Neural crest cell (in vitro differentiated cells): Measurements from ENCODE around the gene SHH. TPM values are rescaled to one million over a fixed set of nuclear protein-coding genes. Genes with fewer than 3 reads are reported as not detected.

Experiments
- DNase-seq: peaks from one replicate; pipeline ENCODE4 v3.0.0; 2021; ENCODE audit warnings: low read depth, mixed read lengths, low spot score
- H3K27ac Mint-ChIP-seq: one replicate; pipeline ENCODE4 v1.8.0; 2021; ENCODE audit warnings: mild to moderate bottlenecking, mixed read lengths; ENCODE audit not compliant: unreplicated experiment
- H3K27me3 Mint-ChIP-seq: 2 replicates; pipeline ENCODE4 v1.8.0; 2021; ENCODE audit warnings: low read depth, mild to moderate bottlenecking, mixed read lengths
- H3K36me3 Mint-ChIP-seq: 2 replicates; pipeline ENCODE4 v1.8.0; 2021; ENCODE audit warnings: low read depth, mild to moderate bottlenecking, mixed read lengths
- H3K4me1 Mint-ChIP-seq: 2 replicates; pipeline ENCODE4 v1.8.0; 2021; ENCODE audit warnings: mixed read lengths
- H3K4me3 Mint-ChIP-seq: one replicate; pipeline ENCODE4 v1.8.0; 2021; ENCODE audit warnings: mild to moderate bottlenecking, mixed read lengths
- H3K9me3 Mint-ChIP-seq: 2 replicates; pipeline ENCODE4 v1.8.0; 2021; ENCODE audit warnings: mixed read lengths
- long read RNA-seq: library from polyadenylated mRNA; unstranded; transcript quantifications from one replicate; pipeline ENCODE4 v2.0.0, GENCODE V29; 2020
- total RNA-seq: library from RNA; stranded (reverse); gene quantifications from 2 replicates; pipeline ENCODE4 v1.2.1, GENCODE V29; 2021
- TF ChIP-seq, protein P1 (sequence below): fragments of 200-600 bp; sonication (generic); conservative IDR thresholded peaks from 2 replicates; pipeline ENCODE4 v1.5.0; 2021; ENCODE audit warnings: antibody characterized with exemption, mild to moderate bottlenecking

Gene SHH
- total RNA-seq = not detected in 2 replicates
- long read RNA-seq = 0 reads

DNA sequence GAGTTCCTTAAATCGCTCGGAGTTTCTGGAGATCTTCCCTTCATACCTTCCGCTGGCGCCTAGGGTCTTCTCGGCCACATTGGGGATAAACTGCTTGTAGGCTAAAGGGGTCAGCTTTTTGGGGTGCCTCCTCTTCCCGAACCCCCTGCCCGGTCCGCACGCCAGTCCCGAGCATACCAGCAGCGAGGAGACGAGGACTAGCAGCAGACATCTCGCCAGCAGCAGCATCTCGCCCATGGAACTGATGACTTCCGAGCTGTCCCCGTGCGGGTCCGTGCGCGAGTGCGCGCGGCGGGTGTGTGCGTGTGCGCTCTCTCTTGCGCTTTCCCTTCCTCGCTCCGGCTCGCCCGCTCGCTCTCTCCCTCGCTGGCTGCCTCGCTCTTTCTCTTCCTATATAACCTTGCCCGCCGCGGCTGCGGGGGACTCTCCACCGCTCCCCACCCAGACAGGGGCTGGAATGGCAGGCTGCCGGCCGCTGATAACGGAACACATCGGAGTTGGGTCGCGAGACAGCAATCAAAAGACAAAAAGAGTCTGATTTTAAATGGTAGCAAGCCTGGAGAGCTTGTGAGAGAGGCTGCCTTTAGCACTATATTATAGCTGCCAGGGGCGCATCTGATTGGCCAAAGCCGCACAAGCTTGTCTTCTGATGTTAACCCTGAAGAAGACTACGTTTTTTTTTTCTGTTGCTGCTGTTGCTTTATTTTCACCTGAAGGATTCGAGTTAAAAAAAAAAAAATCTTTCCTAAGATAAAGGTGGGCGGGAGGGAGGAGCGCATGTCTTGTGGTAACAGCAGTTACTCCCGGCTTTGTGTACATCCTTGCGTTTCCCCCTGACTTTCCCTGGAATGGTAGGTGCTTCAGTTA, at the start of gene SHH:
Gene SHH (minus strand): TSS at position 569 of the 867 bp plus-strand sequence. CDS start 341 bp downstream, at position 228.
- H3K4me3 Mint-ChIP-seq = peak within 1 kb of the TSS; percentile 79
- peaks cover 34% of the 10 kb centered on the region for H3K4me1 Mint-ChIP-seq
- peaks cover 85% of the 10 kb centered on the region for H3K27me3 Mint-ChIP-seq
- no peaks in the 10 kb centered on the region for H3K9me3 Mint-ChIP-seq
- TF ChIP-seq, protein P1, sequence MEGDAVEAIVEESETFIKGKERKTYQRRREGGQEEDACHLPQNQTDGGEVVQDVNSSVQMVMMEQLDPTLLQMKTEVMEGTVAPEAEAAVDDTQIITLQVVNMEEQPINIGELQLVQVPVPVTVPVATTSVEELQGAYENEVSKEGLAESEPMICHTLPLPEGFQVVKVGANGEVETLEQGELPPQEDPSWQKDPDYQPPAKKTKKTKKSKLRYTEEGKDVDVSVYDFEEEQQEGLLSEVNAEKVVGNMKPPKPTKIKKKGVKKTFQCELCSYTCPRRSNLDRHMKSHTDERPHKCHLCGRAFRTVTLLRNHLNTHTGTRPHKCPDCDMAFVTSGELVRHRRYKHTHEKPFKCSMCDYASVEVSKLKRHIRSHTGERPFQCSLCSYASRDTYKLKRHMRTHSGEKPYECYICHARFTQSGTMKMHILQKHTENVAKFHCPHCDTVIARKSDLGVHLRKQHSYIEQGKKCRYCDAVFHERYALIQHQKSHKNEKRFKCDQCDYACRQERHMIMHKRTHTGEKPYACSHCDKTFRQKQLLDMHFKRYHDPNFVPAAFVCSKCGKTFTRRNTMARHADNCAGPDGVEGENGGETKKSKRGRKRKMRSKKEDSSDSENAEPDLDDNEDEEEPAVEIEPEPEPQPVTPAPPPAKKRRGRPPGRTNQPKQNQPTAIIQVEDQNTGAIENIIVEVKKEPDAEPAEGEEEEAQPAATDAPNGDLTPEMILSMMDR = no peak
- no peaks in the 10 kb centered on the region for H3K36me3 Mint-ChIP-seq
- DNase-seq = no peak
- no peak within 1 kb of the TSS for H3K27ac Mint-ChIP-seq

DNA sequence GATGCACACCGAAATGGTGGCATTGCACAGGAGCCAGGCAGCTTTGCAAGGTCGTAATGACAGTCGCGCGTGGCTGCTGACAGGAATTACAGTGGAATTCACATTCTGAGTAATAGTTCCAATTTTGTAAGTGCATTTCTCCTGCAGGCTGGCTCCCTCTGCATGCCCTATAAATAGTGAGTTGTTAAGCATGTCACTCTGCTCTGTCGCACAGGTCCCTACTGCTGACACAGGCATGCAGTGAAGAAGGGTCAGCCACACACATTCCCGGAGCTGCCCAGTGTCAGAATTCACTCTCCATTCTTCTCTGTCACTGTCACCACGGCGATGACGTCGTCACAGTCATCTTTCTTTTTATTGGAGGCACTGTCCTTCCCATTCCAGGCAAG, 49.2 kb upstream of the SHH start:
- no peak overlapping the region for H3K4me3 Mint-ChIP-seq
- no peak overlapping the region for H3K27ac Mint-ChIP-seq
- no peaks in the 10 kb centered on the region for H3K4me1 Mint-ChIP-seq
- peaks cover 7% of the 10 kb centered on the region for H3K27me3 Mint-ChIP-seq
- H3K9me3 Mint-ChIP-seq = no peaks in the 10 kb centered on the region
- DNase-seq = no peak
- H3K36me3 Mint-ChIP-seq = no peaks in the 10 kb centered on the region
- TF ChIP-seq, protein P1 = no peak

DNA sequence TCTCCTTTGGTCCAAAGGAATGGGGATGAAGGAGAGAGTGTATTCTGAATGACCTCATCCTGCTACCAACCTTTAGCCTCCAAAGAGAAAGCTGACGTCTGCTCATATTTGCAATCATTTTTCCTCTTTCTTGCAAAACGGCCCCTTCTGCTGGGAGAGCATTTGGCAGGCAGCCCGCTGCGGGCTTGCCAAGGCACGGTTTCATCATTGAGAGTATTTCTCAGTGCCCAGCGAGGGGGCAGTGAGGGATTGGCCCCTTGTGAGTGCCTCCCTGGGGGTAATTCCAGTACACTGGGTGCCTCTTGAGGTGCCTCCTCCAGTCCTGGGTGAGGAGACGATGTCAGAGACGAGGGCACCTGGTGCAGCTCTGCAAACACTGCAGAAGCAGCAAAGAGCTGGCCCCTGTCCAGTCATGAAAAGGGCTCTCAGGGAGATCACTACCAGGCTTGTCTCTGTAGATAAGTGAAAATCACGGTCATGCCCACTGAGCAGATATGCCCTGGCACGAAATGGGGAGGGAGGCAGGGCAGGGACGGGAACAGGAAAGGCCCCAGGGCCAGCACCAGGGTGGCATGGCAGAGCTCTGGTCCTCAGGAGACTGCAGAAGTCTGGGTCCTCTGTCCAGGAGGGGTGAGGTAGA, 48.7 kb upstream of the SHH start:
- Mint-ChIP-seq H3K4me1 (no peaks in the 10 kb centered on the region), H3K9me3 (no peaks in the 10 kb centered on the region)
- no peak for DNase-seq

DNA sequence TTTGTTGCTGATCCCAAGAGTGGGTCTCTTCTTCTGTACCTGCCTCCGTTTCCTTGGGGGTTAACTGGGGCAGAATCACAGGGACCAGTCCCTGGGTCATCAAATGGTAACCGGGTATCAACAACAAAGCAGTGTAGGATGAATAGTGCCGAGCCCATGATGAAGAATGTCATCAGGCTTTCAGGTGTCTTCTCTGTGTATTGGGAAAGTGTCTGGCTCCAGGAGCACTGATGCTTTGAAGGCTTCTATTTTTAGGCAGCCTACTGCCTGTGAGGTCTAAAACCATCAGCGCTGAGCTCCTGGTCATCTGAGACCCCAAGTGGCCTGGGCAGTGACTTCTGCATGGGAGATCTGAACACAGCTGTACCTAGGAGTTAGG, 48.2 kb upstream of the SHH start:
- Mint-ChIP-seq H3K27me3 (peaks cover 5% of the 10 kb centered on the region), H3K36me3 (no peaks in the 10 kb centered on the region), H3K4me3 (no peak overlapping the region), H3K9me3 (no peaks in the 10 kb centered on the region), H3K27ac (no peak overlapping the region), H3K4me1 (no peaks in the 10 kb centered on the region)
- DNase-seq = no peak
- TF ChIP-seq, protein P1 = no peak

More for the DNA sequence above, 48.7 kb upstream of the SHH start:
- TF ChIP-seq, protein P1 = no peak
- H3K4me3 Mint-ChIP-seq = no peak overlapping the region
- H3K27me3 Mint-ChIP-seq = peaks cover 5% of the 10 kb centered on the region
- H3K27ac Mint-ChIP-seq = no peak overlapping the region
- no peaks in the 10 kb centered on the region for H3K36me3 Mint-ChIP-seq

DNA sequence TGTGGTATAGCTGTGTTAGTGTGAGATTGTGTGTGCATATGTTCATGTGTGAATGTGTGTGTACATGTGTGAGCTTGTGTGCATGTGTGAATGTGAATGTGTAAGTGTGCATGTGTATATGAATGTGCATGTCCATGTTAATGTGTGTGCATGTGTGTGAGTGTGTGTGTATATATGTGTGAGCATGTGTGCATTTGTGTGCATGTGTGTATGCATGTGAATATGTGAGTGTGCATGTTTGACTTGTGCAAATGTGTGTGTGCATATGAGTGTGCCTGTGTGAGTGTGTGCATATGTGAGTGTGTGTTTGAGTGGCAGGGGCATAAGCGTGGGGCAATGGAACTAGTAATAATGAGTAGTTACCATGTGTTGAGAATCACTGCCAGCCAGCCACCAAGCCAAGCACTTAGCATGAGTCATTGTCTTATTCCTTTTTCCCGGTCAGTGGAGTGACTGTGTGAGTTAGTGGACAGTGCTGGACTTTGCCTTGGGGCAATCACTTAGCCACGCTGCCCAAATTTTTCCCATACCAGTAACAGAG, 46.3 kb upstream of the SHH start:
- TF ChIP-seq, protein P1 = no peak

More for the DNA sequence above, 46.3 kb upstream of the SHH start:
- no peaks in the 10 kb centered on the region for H3K9me3 Mint-ChIP-seq
- no peaks in the 10 kb centered on the region for H3K4me1 Mint-ChIP-seq
- no peak for DNase-seq
- H3K4me3 Mint-ChIP-seq = no peak overlapping the region
- no peak overlapping the region for H3K27ac Mint-ChIP-seq
- H3K27me3 Mint-ChIP-seq = peaks cover 5% of the 10 kb centered on the region
- H3K36me3 Mint-ChIP-seq = no peaks in the 10 kb centered on the region
